ENCODE data around the gene TDP1. TPM values are rescaled to one million over a fixed set of nuclear protein-coding genes. Genes with fewer than 3 reads are reported as not detected.

TDP1 gene
- total and polyA plus RNA-seq, 2 of the 4 experiments (the other 2 are of a cell fraction) = 23.3 to 53.1 TPM

DNA sequence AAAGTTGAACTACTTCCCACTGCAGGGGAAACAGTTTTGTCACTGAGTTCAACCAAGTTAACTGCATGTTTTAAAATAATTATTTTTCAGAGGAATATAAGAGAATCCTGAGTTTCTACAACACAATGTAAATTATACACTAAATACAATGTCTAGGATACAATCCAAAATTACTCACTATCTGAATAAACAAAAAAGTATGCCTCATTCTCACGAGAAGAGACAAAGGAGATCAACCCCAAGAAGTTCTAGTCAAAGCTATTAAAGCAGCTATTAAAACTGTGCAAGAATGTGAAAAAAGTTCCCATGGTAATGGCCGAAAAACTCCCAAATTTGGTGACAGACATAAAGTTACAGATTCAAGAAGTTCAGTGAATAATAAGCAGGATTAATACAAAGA, 97.3 kb downstream of the TDP1 start:
- ChIA-PET POLR2A (ENCODE audit: unreplicated experiment) (no interaction called here), CTCF (no interaction called here)
- no peak overlapping the region for H3K14ac ChIP-seq (replicated peaks; ENCODE audit: low read depth, low read length)
- H3K23ac ChIP-seq (ENCODE audit: low read depth, low read length) = no peak overlapping the region
- BruUV-seq (replicated peaks) = no TSS peak
- H2AK5ac ChIP-seq (ENCODE audit: low read depth, low read length) = no peak overlapping the region
- dilution Hi-C loops (cut with HindIII; ENCODE audit: low sequenced_read_pairs, unreplicated experiment) (no loop called here), in situ Hi-C loops (cut with MboI; ENCODE audit: low sequenced_read_pairs) (no loop called here), intact Hi-C loops (cut with micrococcal nuclease) (no loop called here)
- no peak overlapping the region for H2BK15ac ChIP-seq (ENCODE audit: low read depth, low read length)
- H3K56ac ChIP-seq (ENCODE audit: extremely low read depth, insufficient read depth, low read length) = no peak overlapping the region
- no peak overlapping the region for H3K9ac ChIP-seq (ENCODE audit: low read depth, low read length)
- ATAC-seq (ENCODE audit: low read depth) (peak; percentile 24; the same call in 1 of the 2 replicates), DNase-seq (peak; percentile 45)
- H3K4me1 ChIP-seq (ENCODE audit: control insufficient read depth, insufficient read depth, low read length) = 0 out of 2 replicates have a peak, but pooled peaks cover 2% of the 10 kb centered on the region
- no peak overlapping the region for H3K27ac ChIP-seq (ENCODE audit: insufficient read depth, low read length)
- H3K79me1 ChIP-seq (ENCODE audit: low read depth in 1 of 2, low read length in 2 of 2) = no peaks in the 10 kb centered on the region
- H3K27me3 ChIP-seq (ENCODE audit: control insufficient read depth, insufficient read depth, low read length) = peaks cover 6% of the 10 kb centered on the region
- no peak overlapping the region for H4K91ac ChIP-seq (ENCODE audit: insufficient read depth, low read depth, low read length)
- no CpG with 5 or more reads among the region's 2 CpGs for WGBS, 2 experiments (ENCODE audit: extremely low coverage in 2 of 2, insufficient read length in 1 of 2)
- H2BK5ac ChIP-seq (ENCODE audit: low read depth, low read length, poor library complexity, severe bottlenecking) = no peak overlapping the region
- H3K9me1 ChIP-seq (ENCODE audit: insufficient read depth, low read length) = no peaks in the 10 kb centered on the region
- H4K5ac ChIP-seq (ENCODE audit: low read depth, low read length) = no peak overlapping the region
- H2AFZ ChIP-seq (replicated peaks; ENCODE audit: low read length, poor library complexity) = no peak overlapping the region
- no peaks in the 10 kb centered on the region for H3K36me3 ChIP-seq (ENCODE audit: control insufficient read depth, insufficient read depth, low read length)
- H3K9me3 ChIP-seq (ENCODE audit: control insufficient read depth, insufficient read depth, low read length) = no peaks in the 10 kb centered on the region
- H4K20me1 ChIP-seq (ENCODE audit: insufficient read depth, low read length) = no peaks in the 10 kb centered on the region
- no peak overlapping the region for H4K8ac ChIP-seq (ENCODE audit: low read depth in 2 of 2, low read length in 2 of 2)
- no peak overlapping the region for H3K4me2 ChIP-seq (ENCODE audit: low read depth, low read length)
- no peak for TF ChIP-seq MXI1 (IDR thresholded peaks at IDR 0.05; ENCODE audit: borderline replicate concordance, low read depth, low read length)
- TF ChIP-seq BHLHE40 (IDR thresholded peaks at IDR 0.05; ENCODE audit: low read depth, low read length) = no peak
- no peak for TF ChIP-seq POLR2A (IDR thresholded peaks at IDR 0.05; ENCODE audit: low read depth, low read length)
- TF ChIP-seq ELK1 (IDR thresholded peaks at IDR 0.05; ENCODE audit: borderline replicate concordance, low read depth, low read length) = no peak
- TF ChIP-seq MAFK (IDR thresholded peaks at IDR 0.05; ENCODE audit: low read depth, low read length) = no peak
- H3K18ac ChIP-seq (ENCODE audit: low read depth, low read length) = no peak overlapping the region
- H3K4ac ChIP-seq (ENCODE audit: low read depth, low read length) = no peak overlapping the region
- no peak overlapping the region for H2BK120ac ChIP-seq (ENCODE audit: low read depth, low read length)
- no peak overlapping the region for H2BK20ac ChIP-seq (ENCODE audit: low read depth, low read length)
- no peak overlapping the region for H3K4me3 ChIP-seq (ENCODE audit: insufficient read depth, low read depth, low read length)
- H2AK9ac ChIP-seq (replicated peaks; ENCODE audit: low read depth, low read length, poor library complexity) = no peak overlapping the region
